Activated T-cell treated with anti-CD3 and anti-CD28 coated beads for 4 hours (primary cell): ENCODE results near the gene GRIN2D.

Source experiments
- DNase-seq: peaks from one replicate; pipeline ENCODE4 v3.0.0-alpha.2; 2020

The GRIN2D gene

GRCh38 chr19:48398375-48399235 lies 5.1 kb downstream of the GRIN2D start:
- peak; percentile 72 for DNase-seq

DNA sequence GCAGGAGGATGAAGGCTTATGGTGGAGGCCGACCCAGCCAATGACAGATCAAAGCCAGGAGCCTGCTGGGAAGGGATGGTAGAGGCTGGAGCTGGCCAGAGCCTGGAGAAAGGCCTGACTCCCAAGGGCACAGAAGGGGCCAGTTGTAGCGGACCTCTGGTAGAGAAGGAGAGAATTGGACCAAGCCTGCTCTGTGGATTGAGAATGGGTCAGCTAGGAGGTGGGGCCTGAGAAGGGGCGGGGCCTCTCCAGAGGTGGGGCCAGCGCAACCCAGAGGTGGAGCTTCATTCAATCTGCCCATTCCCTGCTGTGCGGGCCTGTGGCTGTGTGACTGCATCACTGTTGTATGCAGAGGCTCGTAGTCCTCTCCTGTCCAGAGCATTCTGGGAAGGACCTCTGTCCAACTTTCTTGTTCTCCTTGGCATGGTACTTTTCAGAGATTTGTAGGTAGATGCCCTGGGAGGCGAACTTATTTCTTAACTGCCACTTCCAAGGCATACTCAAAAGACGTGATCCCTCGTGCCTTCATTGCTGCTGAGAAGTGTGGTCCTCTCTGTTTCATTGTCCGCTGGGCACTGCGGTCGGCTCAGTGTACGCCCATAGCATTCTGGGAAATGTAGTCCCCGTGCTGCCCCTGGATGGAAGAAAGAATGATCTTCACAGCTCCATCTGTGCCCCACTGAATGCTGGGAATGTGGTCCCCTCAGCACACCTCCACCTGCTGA lies 6.7 kb downstream of the GRIN2D start:
- DNase-seq = no peak

DNA sequence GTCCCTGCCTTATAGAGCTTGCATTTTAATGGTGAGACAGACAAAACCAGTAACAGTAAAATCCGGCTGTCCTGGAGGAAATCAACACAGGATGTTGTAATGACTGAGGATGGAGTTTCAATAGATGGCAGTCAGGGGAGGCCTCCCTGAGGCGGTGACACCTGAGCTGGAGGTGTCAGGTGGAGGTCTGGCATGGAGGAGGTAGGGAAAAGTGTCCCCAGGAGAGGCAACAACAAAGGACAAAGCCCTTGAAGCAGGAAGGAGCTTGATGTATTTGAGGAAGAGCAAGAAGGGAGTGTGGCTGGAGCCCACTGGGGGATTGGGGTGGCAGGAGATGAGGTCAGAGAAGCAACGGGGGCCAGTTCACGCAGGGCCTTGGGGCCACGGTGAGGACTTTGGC lies 7.8 kb downstream of the GRIN2D start:
- DNase-seq = no peak

DNA sequence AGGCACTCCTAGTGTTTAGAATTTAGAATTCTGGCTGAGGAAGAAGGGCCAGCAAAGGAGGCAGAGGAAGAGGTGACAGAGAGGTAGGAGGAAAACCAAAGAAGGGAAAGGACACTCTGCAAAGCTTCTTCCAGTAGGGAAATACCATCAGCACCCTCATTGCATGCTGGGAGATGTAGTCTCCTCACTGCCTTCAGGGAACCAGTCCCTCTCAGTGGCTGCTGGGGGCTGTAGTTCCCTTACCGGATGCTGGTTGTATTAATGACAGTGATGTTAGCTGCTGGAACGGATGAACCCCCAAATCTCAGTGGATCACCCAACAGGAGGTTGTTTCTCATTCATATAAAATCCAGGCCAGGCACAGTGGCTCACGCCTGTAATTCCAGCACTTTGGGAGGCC lies 10.1 kb downstream of the GRIN2D start:
- no peak for DNase-seq

DNA sequence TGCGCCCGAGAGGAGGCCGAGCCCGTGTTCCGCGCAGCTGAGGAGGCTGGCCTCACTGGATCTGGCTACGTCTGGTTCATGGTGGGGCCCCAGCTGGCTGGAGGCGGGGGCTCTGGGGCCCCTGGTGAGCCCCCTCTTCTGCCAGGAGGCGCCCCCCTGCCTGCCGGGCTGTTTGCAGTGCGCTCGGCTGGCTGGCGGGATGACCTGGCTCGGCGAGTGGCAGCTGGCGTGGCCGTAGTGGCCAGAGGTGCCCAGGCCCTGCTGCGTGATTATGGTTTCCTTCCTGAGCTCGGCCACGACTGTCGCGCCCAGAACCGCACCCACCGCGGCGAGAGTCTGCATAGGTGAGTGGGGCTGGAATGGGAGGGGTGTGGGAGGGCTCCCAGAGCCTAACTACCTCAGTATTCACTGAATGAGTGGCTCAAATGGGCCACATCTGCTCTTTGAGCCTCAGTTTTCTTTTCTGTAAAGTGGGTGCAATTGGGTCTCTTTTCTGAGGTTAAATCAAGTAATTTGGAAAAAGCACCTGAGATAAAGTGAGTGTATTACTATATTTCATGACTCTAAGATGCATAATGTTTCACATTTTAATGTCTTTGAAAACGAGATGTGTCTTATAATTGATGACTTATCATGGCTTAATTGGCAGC lies 11.7 kb downstream of the GRIN2D start:
- no peak for DNase-seq

- DNase-seq = no peak
Observed at GRCh38 chr19:48405850-48406249, 12.4 kb downstream of the GRIN2D start.

- no peak for DNase-seq
Observed at GRCh38 chr19:48413879-48414587, 20.6 kb downstream of the GRIN2D start.

GRCh38 chr19:48415395-48415794 lies 21.9 kb downstream of the GRIN2D start:
- peak; percentile 55 for DNase-seq

GRCh38 chr19:48415806-48416221 lies 22.3 kb downstream of the GRIN2D start:
- no peak for DNase-seq

DNA sequence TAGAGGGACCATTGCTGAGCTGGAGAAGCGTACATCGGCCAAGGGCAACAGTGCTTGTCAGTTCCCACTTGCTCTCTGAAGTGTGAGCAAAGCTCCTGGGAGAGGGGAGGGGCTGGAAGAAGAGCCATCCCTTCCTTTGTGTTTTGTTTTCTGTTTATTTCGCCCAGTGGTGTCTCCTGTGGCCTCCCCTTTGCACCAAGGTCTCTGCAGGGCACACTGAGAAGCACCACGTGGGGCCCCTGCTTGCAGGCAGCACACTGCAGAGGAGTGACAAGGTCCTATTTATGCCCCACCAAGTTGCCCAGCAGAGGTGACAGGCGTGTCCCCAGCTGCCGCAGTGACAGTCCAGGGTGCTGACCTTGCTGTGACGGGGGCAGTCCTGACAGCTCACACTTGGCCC lies 24.0 kb downstream of the GRIN2D start:
- no peak for DNase-seq

GRCh38 chr19:48418317-48419064 lies 25.0 kb downstream of the GRIN2D start:
- no peak for DNase-seq

GRCh38 chr19:48419158-48419920 lies 25.9 kb downstream of the GRIN2D start:
- DNase-seq = peak; percentile 43

- DNase-seq = no peak
Observed at GRCh38 chr19:48421548-48421947, 28.1 kb downstream of the GRIN2D start.

- no peak for DNase-seq
Observed at GRCh38 chr19:48424694-48425219, 31.3 kb downstream of the GRIN2D start.

GRCh38 chr19:48428670-48429069 lies 35.2 kb downstream of the GRIN2D start:
- no peak for DNase-seq

- DNase-seq = no peak
Observed at GRCh38 chr19:48433337-48433736, 39.9 kb downstream of the GRIN2D start.

GRCh38 chr19:48436586-48436985 lies 43.1 kb downstream of the GRIN2D start:
- DNase-seq = no peak

- no peak for DNase-seq
Observed at GRCh38 chr19:48441360-48442050, 48.0 kb downstream of the GRIN2D start.

DNA sequence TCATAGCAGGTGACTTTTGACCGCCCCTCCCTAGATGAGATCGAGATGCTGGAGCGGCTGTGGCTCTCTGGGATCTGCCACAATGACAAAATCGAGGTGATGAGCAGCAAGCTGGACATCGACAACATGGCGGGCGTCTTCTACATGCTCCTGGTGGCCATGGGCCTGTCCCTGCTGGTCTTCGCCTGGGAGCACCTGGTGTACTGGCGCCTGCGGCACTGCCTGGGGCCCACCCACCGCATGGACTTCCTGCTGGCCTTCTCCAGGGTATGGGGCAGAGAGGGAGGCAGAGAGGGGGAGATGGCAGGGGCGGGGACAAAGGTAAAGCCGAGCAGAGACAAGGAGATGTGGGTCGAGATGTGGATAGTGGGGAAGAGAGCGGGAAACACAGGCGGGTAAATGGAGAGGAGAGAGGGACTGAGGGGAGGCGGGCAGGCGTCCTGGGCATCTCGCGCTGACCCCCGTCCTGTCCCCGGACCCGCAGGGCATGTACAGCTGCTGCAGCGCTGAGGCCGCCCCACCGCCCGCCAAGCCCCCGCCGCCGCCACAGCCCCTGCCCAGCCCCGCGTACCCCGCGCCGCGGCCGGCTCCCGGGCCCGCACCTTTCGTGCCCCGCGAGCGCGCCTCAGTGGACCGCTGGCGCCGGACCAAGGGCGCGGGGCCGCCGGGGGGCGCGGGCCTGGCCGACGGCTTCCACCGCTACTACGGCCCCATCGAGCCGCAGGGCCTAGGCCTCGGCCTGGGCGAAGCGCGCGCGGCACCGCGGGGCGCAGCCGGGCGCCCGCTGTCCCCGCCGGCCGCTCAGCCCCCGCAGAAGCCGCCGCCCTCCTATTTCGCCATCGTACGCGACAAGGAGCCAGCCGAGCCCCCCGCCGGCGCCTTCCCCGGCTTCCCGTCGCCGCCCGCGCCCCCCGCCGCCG lies 48.9 kb downstream of the GRIN2D start:
- no peak for DNase-seq
